ENCODE results near the gene RIMBP2. TPM values are rescaled to one million over a fixed set of nuclear protein-coding genes. Genes with fewer than 3 reads are reported as not detected.
A peak's percentile ranks its signal among the peaks of the same experiment; 100 is the strongest.

RIMBP2 gene
- polyA plus RNA-seq, 3 donors, result 16.5 to 26.5 (median 20.9) TPM

GRCh38 chr12:130621696-130622298 lies 94.3 kb downstream of the RIMBP2 start:
- DNase-seq (ENCODE audit: extremely low read depth in 1 of 11, low read depth in 9 of 11, low spot score in 4 of 11), result no peak

- no peak for DNase-seq (ENCODE audit: extremely low read depth in 1 of 11, low read depth in 9 of 11, low spot score in 4 of 11)
Measured at GRCh38 chr12:130620756-130621155, 95.3 kb downstream of the RIMBP2 start.

DNA sequence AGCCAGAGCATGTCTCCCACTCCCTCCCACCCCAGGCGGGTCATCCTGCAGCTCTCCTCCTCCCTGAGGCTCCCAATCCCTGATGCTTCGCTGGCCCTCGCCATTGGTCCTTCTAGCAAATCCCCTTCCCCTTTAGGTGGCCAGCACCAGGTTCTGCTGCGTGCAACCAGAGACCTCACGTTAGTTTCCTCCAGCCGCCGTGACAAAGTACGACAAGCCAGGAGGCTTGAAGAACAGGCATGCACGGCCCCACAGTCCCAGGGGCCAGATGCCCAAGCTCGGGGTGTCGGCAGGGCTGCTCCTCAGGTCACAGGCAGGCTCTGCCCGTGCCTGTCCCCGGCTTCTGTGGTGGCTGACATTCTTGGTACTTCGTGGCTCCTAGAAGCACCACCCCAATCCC lies 95.8 kb downstream of the RIMBP2 start:
- DNase-seq (ENCODE audit: extremely low read depth in 1 of 11, low read depth in 9 of 11, low spot score in 4 of 11), result no peak

DNA sequence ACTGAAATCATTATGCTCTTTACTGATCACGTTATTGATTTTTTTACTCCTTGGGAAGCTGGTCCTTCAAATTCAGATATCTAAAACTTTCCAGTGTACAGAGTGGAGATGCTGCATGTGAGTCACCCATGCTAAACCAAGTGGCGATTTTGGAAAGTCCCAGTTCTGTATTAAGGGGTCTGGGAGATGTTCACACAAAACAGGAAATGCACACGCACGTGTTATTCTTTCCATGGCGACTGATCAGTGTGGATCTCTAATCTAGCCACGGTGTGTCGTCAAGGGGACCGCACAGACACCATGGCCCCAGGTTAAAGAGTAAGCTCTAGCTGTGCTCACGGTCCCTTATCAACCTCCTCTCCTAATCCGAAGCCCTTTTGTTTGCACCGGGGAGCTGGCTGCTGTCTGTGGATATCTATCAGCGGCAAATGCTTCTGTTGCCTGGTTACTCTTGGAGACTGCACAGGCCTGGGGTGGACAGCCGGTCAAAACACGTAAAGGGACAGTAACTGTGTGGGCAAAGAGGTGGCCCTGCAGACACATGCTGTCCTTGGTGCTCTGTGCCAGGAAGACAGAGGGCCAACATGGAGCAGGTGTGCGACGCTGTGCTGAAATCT lies 96.6 kb downstream of the RIMBP2 start:
- no peak for DNase-seq (ENCODE audit: extremely low read depth in 1 of 11, low read depth in 9 of 11, low spot score in 4 of 11)

DNA sequence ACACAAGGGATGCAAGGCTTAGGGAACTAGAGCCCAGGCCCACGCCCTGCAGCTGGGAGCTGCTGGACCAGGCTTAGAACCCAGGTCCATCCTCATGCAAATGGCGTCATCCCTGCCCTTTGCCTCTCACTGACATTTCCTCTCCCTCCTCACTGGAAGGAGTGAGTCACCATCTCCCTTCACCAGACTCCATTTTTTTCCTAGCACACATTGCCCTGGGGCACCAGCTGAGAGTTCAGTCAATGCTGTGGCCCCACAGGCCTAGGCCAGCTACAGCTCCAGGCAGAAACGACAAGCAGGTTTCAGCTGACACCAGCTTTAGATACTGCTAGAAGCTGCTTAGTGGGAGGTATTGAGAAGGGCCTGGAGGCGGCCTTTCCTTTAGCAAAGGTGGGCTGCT lies 98.9 kb downstream of the RIMBP2 start:
- DNase-seq (ENCODE audit: extremely low read depth in 1 of 11, low read depth in 9 of 11, low spot score in 4 of 11), result no peak

- DNase-seq (ENCODE audit: extremely low read depth in 1 of 11, low read depth in 9 of 11, low spot score in 4 of 11), result peak in 1 of 11 donors; percentile 18
Measured at GRCh38 chr12:130615861-130616345, 100.2 kb downstream of the RIMBP2 start.

DNA sequence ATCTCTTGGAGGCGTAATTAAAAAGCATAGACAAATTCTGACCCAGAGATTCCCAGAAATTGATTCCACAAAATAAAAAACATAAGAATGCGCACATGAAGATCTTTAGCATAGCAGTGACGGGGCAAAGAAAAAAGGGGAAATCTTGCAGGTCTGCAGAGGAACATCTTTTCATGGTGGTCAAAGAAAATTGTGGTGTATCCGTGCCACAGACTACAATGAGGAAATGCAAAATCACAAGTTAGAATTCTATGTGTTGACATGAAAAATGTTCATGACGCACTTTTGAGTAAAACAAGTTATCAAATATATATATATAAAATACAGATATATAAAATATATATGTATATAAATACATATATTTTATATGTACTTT lies 101.6 kb downstream of the RIMBP2 start:
- no peak for DNase-seq (ENCODE audit: extremely low read depth in 1 of 11, low read depth in 9 of 11, low spot score in 4 of 11)

GRCh38 chr12:130613831-130614529 lies 102.1 kb downstream of the RIMBP2 start:
- peak in 1 of 11 donors; percentile 12 for DNase-seq (ENCODE audit: extremely low read depth in 1 of 11, low read depth in 9 of 11, low spot score in 4 of 11)

DNA sequence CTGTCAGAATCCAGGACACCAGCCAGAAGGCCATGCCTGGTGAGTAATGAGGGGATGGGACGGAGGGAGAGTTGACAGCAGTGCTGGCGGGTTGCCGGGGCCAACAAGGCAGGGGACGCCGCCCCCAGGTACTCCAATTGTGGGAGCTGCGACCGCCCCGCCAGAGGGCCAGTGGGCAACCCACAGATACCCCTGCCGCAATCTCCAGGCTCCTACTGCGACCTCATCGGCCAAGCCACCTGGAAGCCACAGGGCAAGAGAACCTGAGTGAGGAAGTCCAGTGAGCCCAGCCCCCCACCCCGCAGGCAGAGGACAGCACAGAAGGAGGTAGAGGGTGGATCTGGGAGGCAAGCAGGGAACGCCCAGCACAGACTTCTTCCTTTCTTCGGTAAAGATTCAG lies 103.0 kb downstream of the RIMBP2 start:
- DNase-seq (ENCODE audit: extremely low read depth in 1 of 11, low read depth in 9 of 11, low spot score in 4 of 11), result no peak

- DNase-seq (ENCODE audit: extremely low read depth in 1 of 11, low read depth in 9 of 11, low spot score in 4 of 11), result no peak
Measured at GRCh38 chr12:130611026-130611905, 104.8 kb downstream of the RIMBP2 start.

DNA sequence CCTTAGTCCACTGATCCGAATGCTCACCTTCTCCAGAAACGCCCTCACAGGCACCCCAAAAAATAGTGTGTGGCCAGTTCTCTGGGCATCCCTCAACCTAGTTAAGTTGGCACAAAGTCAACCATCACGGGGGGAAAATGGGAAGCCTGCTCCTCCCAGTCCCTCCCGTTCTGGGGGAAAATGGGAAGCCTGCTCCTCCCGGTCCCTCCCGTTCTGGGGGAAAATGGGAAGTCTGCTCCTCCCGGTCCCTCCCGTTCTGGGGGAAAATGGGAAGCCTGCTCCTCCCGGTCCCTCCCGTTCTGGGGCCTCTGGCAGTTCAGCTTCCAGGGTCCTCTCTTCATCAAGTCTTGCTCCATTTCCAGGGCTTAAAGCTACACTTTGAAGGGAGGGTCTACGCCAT lies 106.1 kb downstream of the RIMBP2 start:
- DNase-seq (ENCODE audit: extremely low read depth in 1 of 11, low read depth in 9 of 11, low spot score in 4 of 11), result no peak

DNA sequence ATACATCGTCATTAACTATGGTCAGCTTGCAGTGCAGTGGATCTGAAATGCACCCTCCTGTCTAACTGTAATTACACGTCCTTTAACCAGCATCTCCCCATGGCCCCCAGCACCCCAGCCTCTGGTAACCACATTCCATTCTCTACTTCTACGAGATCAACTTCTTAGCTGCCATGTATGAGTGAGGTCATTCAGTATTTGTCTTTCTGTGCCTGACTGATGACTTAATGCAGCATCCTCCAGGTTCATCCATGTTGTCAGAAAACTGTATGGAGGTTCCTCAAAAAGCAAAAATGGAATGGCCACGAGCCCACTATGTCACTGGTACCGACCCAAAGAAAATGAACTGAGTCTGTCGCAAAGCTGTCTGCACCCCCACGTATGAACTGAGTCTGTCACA lies 107.3 kb downstream of the RIMBP2 start:
- DNase-seq (ENCODE audit: extremely low read depth in 1 of 11, low read depth in 9 of 11, low spot score in 4 of 11), result no peak

DNA sequence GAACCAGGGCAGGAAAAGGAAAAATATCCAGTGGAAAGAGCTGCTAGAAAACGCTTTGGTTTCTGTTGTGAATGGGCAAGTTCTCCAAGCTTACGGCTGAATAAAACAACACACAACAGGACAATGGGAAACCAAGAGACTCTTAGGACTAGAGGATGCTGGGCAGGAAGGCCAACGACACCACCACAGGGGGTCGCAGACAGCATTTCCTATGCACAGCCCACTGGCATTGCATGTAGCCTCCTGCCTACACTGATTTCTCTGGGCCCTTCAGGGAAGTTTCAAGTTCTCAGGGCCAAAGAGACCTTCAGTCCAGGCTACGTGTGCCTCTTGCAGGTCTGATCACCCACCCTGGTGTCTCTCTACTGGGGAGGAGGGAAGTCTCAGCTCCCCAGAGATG lies 108.0 kb downstream of the RIMBP2 start:
- DNase-seq (ENCODE audit: extremely low read depth in 1 of 11, low read depth in 9 of 11, low spot score in 4 of 11), result no peak

- peak in 1 of 11 donors; percentile 5 for DNase-seq (ENCODE audit: extremely low read depth in 1 of 11, low read depth in 9 of 11, low spot score in 4 of 11)
Measured at GRCh38 chr12:130606231-130606630, 109.9 kb downstream of the RIMBP2 start.

DNA sequence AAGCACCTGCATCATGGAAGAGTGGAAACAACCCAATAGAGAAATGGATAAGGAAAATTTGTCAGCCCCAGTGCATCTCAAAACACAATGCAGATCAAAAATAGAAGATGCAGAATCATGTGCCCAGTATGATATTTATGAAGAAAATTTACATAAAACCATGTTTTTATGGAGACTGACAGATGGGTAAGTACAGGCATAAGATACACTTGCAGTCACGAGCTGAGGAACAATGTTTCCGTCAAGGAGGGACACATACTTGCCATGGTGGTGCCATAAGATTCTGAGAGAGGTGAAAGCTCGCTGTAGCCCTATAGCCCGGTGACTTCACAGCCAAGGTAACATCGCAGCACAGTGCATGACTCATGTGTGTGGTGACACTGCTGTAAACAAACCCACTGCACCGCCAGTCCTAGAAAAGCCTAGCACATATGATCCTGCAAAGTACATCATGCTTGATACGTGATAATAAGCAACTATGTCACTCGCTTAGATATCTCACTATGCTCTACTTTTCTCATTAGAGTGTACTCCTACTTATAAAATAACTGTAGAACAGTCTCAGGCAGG lies 112.6 kb downstream of the RIMBP2 start:
- no peak for DNase-seq (ENCODE audit: extremely low read depth in 1 of 11, low read depth in 9 of 11, low spot score in 4 of 11)

GRCh38 chr12:130602251-130602650 lies 113.8 kb downstream of the RIMBP2 start:
- no peak for DNase-seq (ENCODE audit: extremely low read depth in 1 of 11, low read depth in 9 of 11, low spot score in 4 of 11)

DNA sequence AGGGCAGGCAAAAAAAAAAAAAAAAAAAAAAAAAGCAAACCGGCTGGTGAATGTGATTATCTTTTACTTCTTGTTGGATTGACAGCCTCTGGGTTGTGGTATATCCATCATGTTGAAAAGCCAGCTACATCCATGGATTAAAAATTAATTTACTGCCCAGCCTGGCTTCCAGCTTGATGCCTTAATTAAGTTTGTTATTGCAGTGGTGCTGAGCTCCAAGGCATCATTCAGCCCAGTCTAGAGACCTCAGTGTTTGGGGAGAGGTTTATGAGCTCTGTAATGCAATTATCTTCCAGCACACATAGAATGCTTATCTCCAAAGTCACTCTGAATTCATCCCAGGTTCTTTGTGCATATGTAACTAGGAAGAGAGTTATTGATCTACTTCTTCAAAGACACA lies 114.8 kb downstream of the RIMBP2 start:
- no peak for DNase-seq (ENCODE audit: extremely low read depth in 1 of 11, low read depth in 9 of 11, low spot score in 4 of 11)

GRCh38 chr12:130596241-130596640 lies 119.9 kb downstream of the RIMBP2 start:
- no peak for DNase-seq (ENCODE audit: extremely low read depth in 1 of 11, low read depth in 9 of 11, low spot score in 4 of 11)

DNA sequence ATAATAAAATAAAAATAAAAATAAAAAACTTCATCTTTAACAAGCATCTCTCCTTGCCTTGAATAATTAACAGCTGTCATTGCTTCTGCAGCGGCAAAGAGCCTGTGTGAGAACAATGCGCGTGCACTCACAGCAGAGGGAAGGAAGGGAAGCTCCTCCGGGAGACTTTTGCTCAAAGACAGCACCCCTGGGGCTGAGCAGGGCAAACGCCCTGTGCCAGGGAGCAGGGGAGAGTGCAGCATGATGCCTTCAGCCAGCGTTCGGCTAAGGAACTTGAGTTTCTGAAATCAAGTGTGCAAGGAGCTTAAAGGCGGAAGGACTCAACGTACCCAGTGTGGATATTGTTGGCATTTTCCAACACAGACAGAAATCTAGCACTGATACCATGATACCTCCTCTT lies 120.5 kb downstream of the RIMBP2 start:
- no peak for DNase-seq (ENCODE audit: extremely low read depth in 1 of 11, low read depth in 9 of 11, low spot score in 4 of 11)
